G401.6 (cell line): ENCODE data around the gene ECD.
A peak's percentile ranks its signal among the peaks of the same experiment; 100 is the strongest.
"Not testable (repeated sequence)": the region's sequence is repeated elsewhere in the genome, so short reads cannot be mapped to it uniquely, and the experiment has no call there.

Experiments used
- FAIRE-seq: peaks from 2 replicates; lab custom pipeline; 2012; peaks lifted over from hg19 to GRCh38; lab: Jason Lieb, UNC

The ECD gene

DNA sequence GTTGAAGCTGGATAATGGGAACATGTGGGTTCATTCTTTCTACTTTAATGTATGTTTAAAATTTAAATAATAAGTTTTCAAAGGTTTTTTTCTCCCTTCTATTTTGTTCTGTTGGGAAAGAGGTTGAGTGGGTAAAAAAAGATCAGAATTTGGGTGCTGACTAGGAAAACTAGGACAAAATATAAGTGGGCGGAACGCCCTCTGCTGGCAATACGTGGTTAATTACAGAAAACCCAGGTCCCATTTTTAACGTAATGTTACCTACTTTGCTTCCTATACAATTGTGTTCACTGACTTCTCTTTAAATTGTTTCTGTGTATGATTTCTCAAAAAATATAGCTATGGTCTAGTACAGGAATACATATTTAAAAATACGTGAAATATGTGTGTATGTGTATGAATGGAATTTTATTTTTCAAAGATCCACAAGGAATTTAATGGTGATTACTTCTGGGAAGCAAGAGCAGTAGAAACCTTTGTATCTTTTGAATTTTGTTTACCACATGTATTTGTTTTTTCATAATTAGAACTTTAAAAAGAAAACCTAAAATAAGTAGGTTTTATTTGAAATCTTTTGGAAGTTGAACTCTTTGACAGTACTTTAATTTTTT lies 8.7 kb downstream of the ECD start:
- FAIRE-seq = peak; percentile 97

DNA sequence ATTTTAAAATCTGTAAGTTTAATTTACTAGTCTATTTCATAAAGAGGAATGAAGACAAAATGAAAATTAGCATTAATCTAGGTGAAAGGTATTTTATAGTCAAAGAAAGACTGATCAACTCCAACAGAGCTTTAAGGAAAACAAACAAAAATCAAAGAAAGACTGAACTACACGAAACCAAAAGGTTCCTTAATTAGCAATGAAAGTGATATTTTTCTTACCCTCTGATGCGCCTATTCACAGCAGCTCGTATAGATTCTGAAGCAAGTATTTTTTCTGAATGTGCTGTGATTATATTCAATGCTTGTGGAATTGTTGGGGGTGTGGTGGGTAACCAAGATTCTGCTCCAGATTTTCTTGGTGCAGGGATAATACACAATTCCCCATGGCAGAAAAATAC lies 11.8 kb downstream of the ECD start:
- no peak for FAIRE-seq

DNA sequence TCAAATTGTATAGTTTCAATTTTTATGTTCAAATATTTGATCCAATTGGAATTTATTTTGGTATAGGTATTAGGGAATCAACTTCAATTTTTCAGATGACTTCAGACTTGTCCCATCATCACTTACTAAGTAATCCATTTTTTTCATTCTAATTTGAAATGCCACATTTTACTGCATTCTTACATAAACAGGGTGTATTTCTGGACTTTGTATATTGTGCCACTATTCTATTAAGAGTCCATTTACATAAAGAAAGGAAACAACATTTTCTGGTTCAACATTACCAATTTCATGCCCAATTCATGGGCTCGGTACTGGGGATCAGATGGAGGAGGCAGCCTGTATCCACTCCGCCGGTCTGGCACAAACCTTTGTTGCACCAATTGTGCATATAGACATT lies 15.8 kb downstream of the ECD start:
- FAIRE-seq = no peak

DNA sequence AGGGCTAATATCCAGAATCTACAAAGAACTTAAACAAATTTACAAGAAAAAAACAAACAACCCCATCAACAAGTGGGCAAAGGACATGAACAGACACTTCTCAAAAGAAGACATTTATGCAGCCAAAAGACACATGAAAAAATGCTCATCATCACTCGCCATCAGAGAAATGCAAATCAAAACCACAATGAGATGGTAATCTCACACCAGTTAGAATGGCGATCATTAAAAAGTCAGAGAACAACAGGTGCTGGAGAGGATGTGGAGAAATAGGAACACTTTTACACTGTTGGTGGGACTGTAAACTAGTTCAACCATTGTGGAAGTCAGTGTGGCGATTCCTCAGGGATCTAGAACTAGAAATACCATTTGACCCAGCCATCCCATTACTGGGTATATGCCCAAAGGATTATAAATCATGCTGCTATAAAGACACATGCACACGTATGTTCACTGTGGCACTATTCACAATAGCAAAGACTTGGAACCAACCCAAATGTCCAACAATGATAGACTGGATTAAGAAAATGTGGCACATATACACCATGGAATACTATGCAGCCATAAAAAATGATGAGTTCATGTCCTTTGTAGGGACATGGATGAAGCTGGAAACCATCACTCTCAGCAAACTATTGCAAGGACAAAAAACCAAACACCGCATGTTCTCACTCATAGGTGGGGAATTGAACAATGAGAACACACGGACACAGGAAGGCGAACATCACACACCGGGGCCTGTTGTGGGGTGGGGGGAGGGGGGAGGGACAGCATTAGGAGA lies 17.0 kb downstream of the ECD start:
- FAIRE-seq = not testable (repeated sequence)

DNA sequence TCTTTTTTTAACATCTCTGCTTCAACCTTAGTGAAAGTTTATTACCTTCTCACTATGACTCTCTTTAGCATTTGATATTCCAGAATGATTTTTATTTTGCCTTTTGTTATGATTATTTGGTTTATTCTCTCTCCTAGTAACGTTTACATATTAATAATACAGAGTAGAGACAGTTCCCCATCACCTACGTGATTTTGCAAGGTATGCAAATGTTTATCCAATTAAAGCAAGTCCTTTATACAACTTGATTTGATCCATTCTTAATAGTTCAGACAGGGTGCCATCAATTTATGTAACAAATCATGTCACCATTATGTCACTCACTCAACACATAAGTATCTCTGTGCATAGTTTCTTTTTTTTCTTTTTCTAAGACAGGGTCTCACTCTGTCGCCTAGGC lies 26.2 kb downstream of the ECD start:
- FAIRE-seq = no peak

DNA sequence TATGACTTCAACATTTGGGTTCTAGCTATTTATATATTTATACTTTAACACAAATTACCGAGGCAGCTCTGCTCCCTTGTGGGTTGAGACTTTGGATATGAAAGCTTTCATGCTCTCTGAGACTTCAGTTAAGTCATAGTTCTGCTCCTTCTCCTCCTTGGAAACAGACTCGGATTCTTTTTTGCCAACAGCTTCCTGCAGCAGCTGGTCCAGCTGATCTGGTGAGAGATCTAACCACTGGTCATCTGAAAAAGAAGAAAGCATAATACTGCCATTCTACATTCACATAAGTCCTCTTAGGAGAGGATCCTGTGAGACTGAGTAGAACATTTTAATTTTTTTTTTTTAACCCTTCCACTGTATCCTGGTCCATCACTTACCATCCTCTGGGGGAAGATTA lies 28.6 kb downstream of the ECD start:
- FAIRE-seq = no peak

DNA sequence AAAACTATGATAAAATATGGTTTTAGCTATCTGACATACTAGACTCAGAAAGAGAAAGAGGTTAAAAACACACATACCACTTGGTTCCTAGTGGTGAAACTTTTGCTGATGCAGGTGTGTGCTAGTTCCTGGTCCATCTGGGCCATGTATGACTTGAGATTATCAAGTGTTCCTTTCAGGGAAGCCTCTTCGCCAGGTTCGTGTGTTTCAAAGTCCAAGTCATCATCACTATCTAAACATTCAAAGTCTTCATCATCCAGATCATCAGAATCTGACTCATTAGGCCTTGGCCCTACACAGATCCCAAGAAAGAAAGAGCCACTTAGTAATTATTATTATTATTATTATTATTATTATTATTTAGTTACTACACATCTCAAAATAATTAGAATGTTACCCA lies 31.2 kb downstream of the ECD start:
- FAIRE-seq = no peak

DNA sequence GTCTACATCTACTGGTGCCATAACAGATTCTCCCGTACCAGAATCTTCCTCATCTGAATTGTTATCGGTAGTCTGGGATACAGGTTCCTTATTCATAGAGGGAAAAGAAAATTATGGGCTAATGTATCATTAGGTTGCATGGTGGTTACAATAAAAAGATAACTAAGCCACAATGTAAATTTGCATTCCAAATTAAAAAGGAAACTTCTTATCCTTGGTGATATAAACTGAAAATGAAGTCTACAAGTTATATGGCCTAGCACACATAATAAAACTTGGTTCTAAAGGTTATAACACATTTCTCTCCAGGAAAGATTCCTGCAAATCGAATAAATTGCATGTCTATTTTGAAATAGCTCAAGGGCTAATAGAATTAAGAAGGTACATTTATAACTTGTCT lies 33.1 kb downstream of the ECD start:
- FAIRE-seq = no peak

DNA sequence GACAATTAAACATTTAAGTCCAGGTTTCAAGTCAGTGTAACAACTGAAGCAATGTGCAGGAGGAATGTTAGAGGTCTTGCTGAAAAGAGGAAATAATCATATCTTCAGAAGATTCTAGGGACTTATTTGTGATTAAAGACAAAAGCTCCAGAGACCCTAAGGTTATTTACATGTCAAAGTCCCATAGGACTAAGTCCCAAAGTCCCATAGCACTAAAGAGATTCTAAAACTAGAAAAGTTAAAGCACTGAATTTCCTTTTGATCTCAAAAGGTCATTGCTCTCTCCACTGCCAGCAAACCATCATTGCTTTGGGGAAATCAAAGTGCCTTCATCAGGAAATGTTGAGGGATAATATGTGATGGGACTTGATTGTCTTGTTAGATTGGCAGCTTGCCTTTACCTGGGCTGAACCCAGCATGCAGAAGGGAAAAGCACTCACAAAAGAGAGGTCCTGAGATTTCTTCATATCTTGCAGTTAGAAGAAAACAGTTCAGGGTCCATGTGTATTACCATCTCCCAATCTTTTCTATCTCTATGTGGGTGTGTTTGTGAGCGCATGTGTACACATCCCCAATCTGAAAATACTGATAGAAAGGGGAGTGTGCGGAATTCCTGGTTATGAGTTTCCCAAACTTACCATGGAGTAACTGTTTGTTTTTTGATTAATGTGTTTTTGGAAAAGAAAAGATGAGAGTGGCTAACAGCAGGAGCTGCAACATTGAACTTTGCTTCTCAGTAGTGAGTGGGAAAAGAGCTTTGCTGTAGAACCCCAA lies 35.7 kb downstream of the ECD start:
- no peak for FAIRE-seq

DNA sequence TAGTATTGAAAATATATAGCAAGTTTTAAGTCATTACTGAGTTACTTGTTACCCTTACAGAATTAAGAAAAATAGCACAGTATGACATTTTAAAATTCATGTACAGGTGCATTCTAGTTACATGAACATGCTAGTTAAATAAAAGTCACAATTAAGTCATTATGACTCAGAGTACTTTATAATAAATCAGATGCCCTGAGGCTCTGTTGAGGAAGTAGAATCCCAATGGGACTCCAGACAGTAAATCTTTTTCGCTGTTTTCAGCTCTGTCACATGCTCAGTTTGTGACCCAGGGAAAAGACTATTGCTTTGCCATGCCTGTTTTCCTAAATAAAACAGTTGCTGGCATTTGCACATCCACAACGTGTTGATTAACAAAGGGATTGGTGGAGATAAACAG lies 36.5 kb downstream of the ECD start:
- no peak for FAIRE-seq

DNA sequence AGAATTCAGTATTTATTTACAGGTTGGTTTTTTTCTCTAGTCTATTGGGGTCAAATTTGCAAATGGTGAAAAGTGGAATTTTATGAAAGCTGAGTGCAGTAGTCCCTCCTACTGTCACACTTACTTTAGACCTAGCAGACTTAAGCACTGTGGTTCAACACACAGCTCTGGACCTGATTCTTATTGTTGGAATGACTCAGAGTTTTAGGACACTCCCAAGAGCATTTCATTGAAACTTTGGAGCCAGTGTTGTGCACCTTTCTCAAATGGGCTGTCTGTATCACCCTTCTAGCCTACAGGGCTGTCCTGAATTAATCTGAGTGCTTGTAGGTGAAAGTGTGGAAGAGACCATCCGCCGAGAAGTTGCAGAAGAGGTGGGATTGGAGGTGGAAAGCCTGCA lies 41.5 kb downstream of the ECD start:
- FAIRE-seq = no peak

DNA sequence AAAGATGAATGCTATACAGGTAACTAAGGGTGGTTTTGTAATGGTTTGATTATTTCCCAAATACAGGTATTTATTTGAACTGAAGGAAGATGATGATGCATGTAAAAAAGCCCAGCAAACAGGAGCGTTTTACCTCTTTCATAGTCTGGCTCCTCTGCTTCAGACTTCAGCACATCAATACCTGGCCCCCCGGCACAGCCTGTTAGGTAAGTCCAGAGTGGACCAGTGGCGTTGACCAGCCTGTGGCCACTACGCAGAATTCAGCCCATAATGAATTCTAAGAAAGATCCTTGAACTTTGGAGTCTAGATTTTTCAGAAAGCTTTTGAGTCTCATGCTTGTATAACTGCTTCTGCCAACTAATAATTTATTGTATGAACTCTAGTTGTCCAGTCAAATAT lies 47.9 kb downstream of the ECD start:
- no peak for FAIRE-seq

DNA sequence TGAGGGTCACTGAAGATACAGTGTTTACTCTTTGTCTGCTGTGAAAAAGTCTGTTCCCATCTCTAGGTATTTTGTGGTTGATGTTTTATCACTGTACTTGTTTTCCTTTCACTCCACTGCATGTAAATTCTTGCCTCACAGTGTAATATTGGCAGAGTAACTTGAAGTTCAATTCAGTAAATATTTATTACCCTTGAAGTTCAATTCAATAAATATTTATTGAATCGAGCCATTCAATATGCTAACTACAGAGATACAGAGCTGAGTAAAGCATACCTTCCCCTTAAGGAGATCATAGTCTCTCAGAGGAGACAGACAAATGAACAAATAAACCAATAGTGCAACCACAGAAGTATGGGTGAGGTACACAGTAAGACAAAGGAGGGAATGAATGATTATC lies 48.4 kb downstream of the ECD start:
- FAIRE-seq = no peak

DNA sequence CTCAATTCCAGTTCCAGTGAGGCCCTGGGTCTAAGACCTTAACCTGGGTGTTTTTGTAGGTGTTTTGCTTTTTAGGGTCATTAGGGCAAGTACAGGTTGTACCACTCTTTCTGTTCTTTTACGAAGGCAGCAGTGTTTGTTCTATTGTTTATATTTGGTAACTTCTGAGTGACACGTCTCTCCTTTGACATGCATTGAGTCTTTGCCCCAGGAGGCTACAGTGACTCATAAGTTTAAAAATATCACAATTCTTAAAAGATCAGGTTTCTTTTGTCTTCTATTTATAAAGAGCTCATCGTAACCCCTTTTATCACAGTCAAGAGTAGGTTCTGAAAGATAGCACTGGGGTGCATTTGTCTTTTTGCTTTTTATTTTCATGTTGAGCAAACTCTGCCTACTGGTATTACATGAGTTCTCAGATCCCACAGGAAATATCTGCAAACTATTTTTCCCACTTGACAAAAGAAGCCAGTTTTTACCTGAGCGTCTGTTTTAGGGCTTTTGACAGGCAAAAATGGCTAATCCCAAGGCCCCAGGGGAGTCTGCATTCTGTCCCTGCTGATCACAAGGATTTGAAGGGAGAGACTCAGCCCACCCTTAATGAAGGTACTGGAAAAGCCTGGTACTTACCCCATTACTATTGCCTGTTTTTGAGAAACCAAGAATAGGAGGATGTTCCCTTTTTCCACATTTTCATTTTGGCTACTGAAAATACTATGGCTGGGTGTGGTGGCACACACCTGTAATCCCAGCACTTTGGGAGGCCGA lies 49.6 kb downstream of the ECD start:
- FAIRE-seq = no peak

DNA sequence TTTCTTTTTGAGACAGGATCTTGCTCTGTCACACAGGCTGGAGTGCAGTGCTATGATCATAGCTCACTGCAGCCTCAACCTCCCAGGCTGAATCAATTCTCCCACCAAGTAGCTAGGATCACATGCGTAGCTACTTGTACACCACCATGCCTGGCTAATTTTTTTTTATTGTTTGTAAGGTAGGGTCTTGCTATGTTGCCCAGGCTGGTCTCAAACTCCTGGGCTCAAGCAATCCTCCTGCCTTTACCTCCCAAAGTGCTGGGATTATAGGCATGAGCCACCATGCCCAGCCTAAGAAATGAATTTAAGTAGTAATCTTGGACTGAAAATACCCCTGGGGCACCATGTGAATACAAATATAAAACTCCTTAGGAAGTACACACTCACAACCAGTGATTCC lies 51.8 kb downstream of the ECD start:
- FAIRE-seq = no peak

DNA sequence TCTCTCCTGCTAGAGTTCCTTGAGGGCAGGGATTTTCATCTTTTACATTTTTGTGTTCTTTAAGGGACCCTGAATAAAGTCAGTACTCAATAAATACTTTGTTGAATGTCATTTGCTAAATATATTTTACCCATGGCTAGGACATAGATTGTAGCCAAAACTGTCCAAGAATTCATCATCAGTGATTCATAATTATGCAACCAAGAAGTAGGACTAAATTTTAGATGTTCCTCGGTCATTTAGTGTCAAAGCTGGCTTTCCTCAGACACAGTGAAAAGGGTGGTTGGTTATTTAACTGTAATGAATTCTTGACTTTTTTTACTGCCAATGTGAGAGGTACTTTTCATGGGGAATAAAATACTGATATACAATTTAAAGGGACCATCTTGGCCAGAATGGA lies 54.3 kb downstream of the ECD start:
- no peak for FAIRE-seq

DNA sequence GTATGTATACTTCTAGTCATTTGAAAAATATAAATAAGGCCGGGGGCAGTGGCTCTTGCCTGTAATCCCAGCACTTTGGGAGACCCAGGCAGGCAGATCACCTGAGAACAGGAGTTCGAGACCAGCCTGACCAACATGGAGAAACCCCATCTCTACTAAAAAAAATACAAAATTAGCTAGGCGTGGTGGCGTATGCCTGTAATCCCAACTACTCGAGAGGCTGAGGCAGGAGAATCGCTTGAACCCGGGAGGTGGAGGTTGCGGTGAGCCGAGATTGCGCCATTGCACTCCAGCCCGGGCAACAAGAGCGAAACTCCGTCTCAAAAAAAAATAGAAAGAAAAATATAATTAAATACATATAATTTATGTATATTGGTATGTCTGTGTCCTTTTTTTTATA lies 55.8 kb downstream of the ECD start:
- not testable (repeated sequence) for FAIRE-seq

DNA sequence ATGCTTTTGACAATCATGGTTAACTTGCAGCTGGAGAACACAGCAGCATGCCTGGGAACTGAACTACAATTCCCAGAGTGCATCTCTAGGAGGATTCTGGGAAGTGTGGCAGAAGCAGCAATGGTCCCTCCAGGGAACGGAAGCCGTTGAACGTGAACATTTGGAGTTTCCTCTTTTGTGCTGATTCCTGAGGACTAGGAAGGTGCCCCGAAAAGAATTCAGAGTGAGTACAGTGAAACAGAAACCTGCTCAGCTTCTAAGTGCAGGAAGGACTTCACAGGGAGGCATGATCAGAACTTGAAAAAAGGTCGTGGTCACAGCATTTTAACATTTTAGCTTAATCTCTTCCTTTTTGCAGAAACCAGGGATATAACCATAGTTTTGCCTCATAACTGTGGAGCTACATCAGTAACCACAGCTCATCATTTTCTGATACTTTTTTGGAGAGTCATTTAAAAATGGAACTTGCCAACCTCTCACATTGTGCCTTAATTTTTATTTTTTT lies 57.4 kb downstream of the ECD start, which contains the start of gene NUDT13:
TSS of gene NUDT13 (plus strand) at position 111 of the 505 bp plus-strand sequence. CDS start 3,911 bp downstream, outside the sequence.
- FAIRE-seq = no peak

DNA sequence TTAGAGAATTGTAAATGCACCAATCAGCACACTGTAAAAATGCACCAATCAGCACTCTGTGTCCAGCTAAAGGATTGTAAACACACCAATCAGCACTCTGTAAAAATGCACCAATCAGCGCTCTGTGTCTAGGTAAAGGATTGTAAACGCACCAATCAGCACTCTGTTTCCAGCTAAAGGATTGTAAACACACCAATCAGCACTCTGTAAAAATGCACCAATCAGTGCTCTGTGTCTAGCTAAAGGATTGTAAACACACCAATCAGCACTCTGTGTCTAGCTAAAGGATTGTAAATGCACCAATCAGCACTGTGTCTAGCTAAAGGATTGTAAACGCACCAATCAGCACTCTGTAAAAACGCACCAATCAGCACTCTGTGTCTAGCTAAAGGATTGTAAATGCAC lies 58.6 kb downstream of the ECD start:
- FAIRE-seq = not testable (repeated sequence)

DNA sequence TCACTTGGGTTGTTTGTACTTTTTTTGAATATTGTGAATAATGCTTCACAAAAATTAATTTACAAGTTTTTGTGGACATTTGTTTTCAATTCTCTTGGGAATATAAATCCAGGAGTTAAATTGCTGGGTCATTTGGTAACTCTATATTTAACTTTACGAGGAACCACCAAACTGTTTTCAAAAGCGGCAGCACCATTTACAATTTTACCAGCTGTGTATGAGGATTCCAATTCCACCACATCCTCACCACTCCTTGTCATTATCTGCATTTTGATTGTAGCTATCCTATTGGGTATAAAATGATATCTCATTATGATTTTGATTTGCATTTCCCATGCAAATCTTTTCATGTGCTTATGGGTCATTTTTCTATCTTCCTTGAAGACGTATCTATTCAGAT lies 61.5 kb downstream of the ECD start:
- no peak for FAIRE-seq

DNA sequence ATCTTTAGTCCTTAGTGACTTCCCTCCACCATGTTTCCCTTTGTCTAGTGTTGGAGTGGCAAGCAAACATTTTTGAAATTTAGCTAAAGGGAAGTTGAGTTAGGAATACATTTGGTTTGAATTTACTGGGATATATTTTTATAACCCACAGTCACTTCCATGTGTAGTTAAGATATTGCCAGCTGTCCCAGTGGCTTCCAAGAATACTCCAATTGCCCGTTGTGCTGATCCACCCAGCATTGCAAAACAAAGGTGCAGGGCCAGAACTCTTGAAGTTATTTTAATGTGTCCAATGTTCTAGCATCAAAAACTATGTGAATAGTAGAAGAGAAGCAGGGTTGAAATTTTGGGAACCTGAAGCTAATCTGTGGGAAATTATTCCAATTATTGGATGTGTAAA lies 68.7 kb downstream of the ECD start:
- FAIRE-seq = no peak

DNA sequence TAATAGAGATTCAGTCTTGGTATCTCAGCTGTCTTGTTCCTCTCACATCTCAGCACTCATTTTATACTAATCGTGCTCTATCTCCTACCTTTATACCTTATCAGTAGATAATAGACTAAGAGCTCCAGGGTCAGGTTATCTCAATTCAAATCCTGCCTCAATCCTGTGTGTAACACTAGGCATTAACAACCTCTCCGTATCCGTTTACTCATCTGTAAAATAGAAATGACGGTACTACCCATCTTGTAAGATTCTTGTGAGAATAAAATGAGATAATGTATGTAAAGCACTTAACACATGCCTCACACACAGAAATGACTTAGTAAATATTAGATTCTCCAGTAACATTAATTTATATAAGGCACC lies 70.5 kb downstream of the ECD start:
- FAIRE-seq = no peak
